ENCODE data around the gene ATP13A3. TPM values are rescaled to one million over a fixed set of nuclear protein-coding genes. Genes with fewer than 3 reads are reported as not detected.

ATP13A3 gene
- total RNA-seq, 5 donors from 2014 or later (not counting 1 experiment from before 2014, with no cell fraction given): 48.1 to 71.7 (median 52.0) TPM

DNA sequence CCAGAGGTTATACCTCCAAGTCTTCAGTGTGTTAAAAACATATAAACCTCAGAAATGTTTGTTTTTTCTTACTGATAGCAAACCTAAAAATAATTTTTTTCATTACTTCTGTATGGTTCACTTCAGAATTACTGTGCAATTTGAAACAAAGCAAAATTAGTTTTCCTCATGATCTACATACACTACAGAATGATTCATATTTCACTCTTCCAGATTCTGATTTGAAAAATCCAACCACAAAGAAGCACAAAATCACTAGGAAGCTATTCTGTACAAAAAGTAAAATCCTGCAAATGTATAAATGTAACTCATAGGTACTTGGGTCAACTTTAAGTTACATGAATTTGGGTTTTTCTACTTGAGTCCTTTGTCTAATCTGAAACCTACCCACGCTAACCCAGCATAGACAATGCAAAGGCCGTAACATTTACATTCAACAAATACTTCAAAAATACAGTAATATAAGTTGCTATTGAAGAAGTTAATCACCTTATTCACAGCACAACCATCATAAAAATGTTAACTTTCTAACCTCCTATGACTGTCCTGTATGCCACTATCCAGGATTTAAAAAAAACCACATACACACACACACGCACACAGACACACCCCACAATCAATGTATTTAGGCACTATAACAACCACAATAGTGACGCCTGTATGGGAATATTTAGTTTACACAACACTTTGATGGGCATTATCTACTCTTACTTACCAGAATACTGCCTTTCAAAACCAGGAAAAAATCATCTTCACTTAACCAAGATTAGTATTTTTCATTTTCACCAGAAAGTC is 11.5 kb downstream of the ATP13A3 start:
- Mint-ChIP-seq H3K36me3 (no peaks in the 10 kb centered on the region), H3K27ac (peak overlapping the region; percentile 10 to 59), H3K4me3 (no peak overlapping the region), H3K9me3 (no peaks in the 10 kb centered on the region), H3K4me1 (peaks cover 27 to 32% (median 28%) of the 10 kb centered on the region in 3 donors), H3K27me3 (no peaks in the 10 kb centered on the region)
- WGBS (ENCODE audit: insufficient coverage): 80% methylated on average over 1 of the region's 4 CpGs
- H3K4me1 ChIP-seq (ENCODE audit: control insufficient read depth in 1 of 2, extremely low read depth in 1 of 2, insufficient read depth in 2 of 2, low read length in 2 of 2): no peaks in the 10 kb centered on the region
- H3K9me3 ChIP-seq: no peaks in the 10 kb centered on the region
- H3K27ac ChIP-seq (ENCODE audit: low read length): no peak overlapping the region
- no peaks in the 10 kb centered on the region for H3K27me3 ChIP-seq (replicated peaks in 1 of 2; ENCODE audit: control insufficient read depth in 2 of 2, extremely low read depth in 1 of 2, insufficient read depth in 2 of 2, low read length in 1 of 2)
- no peak overlapping the region for H3K4me3 ChIP-seq (ENCODE audit: control insufficient read depth in 1 of 2, extremely low read depth in 1 of 2, low read length in 1 of 2)
- peaks cover 2 to 4% of the 10 kb centered on the region in 2 donors for H3K36me3 ChIP-seq (ENCODE audit: control insufficient read depth in 2 of 2, extremely low read depth in 1 of 2, insufficient read depth in 1 of 2, low read length in 1 of 2)
- POLR2A ChIA-PET: no interaction called here
- no peak for ATAC-seq (replicated peaks in 1 of 4)
- CTCF ChIA-PET: interaction anchor here (0.6 to 3.7 kb wide), 4 partner anchors 10 to 119 kb away, joined by 3 to 18 read pairs (median 5); no protein-coding TSS in a partner anchor
- DNase-seq: no peak

DNA sequence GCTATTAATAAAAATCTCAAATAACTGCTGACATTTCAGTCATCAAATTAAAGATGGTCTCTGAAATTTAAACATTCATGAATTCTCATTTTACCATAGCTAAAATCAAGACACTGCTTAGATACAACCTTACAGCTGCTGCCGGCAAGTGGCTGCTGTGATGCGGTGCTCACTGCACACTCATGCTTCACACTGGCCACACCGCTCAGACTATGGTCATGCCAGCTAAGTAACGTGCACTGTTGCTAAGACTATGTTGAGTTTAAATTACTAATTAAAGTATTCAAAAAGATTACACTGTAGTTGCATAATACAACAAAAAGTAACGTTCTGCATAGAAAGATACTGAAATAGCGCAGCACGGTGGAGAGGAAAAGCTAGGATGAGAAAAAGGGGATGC is 12.1 kb downstream of the ATP13A3 start:
- no peaks in the 10 kb centered on the region for H3K36me3 Mint-ChIP-seq
- Histone ChIP-seq H3K4me3 (ENCODE audit: control insufficient read depth in 1 of 2, extremely low read depth in 1 of 2, low read length in 1 of 2) (no peak overlapping the region), H3K4me1 (ENCODE audit: control insufficient read depth in 1 of 2, extremely low read depth in 1 of 2, insufficient read depth in 2 of 2, low read length in 2 of 2) (no peaks in the 10 kb centered on the region), H3K27me3 (replicated peaks in 1 of 2; ENCODE audit: control insufficient read depth in 2 of 2, extremely low read depth in 1 of 2, insufficient read depth in 2 of 2, low read length in 1 of 2) (no peaks in the 10 kb centered on the region), H3K36me3 (ENCODE audit: control insufficient read depth in 2 of 2, extremely low read depth in 1 of 2, insufficient read depth in 1 of 2, low read length in 1 of 2) (peaks cover 2 to 4% of the 10 kb centered on the region in 2 donors), H3K27ac (ENCODE audit: low read length) (no peak overlapping the region), H3K9me3 (no peaks in the 10 kb centered on the region)
- no peaks in the 10 kb centered on the region for H3K27me3 Mint-ChIP-seq
- peaks cover 20 to 27% (median 21%) of the 10 kb centered on the region in 3 donors for H3K4me1 Mint-ChIP-seq
- no peaks in the 10 kb centered on the region for H3K9me3 Mint-ChIP-seq
- CTCF ChIA-PET: interaction anchor here (0.6 to 3.7 kb wide), 7 partner anchors 10 to 120 kb away, joined by 3 to 18 read pairs (median 4); no protein-coding TSS in a partner anchor
- no peak overlapping the region for H3K4me3 Mint-ChIP-seq
- no peak overlapping the region for H3K27ac Mint-ChIP-seq
- ATAC-seq (replicated peaks in 1 of 4) (no peak), DNase-seq (no peak)
- POLR2A ChIA-PET: no interaction called here
- no CpG with 5 or more reads among the region's 7 CpGs for WGBS (ENCODE audit: insufficient coverage)

DNA sequence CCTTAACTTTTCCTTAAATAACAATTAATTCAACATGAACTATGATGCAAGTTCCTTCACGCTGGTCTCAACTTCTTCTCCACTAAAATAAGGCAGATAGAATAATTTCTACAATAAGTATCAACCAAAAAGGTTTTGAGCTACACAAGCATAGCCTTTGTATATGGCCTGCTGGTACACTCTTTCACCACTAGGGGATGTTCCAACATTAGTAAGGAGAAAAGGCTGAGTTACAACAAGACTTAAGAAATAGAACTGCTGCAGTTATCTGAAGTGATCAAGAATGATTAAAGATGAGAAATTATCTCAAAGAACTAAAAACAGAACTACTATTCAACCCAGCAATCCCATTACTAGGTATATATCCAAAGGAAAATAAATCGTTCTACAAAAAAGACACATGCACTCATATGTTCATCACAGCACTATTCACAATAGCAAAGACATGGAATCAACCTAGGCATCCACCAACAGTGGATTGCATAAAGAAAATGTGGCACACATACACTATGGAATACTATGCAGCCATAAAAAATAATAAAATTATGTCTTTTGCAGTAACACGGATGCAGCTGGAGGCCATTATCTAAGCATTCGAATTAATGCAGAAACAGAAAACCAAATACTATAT is 14.4 kb downstream of the ATP13A3 start:
- Histone ChIP-seq H3K9me3 (no peaks in the 10 kb centered on the region), H3K4me1 (ENCODE audit: control insufficient read depth in 1 of 2, extremely low read depth in 1 of 2, insufficient read depth in 2 of 2, low read length in 2 of 2) (no peaks in the 10 kb centered on the region), H3K4me3 (ENCODE audit: control insufficient read depth in 1 of 2, extremely low read depth in 1 of 2, low read length in 1 of 2) (no peak overlapping the region), H3K36me3 (ENCODE audit: control insufficient read depth in 2 of 2, extremely low read depth in 1 of 2, insufficient read depth in 1 of 2, low read length in 1 of 2) (peaks cover 0 to 2% of the 10 kb centered on the region in 2 donors), H3K27ac (ENCODE audit: low read length) (no peak overlapping the region), H3K27me3 (replicated peaks in 1 of 2; ENCODE audit: control insufficient read depth in 2 of 2, extremely low read depth in 1 of 2, insufficient read depth in 2 of 2, low read length in 1 of 2) (no peaks in the 10 kb centered on the region)
- Mint-ChIP-seq H3K9me3 (no peaks in the 10 kb centered on the region), H3K27me3 (no peaks in the 10 kb centered on the region), H3K36me3 (no peaks in the 10 kb centered on the region), H3K4me1 (peaks cover 18 to 28% (median 20%) of the 10 kb centered on the region in 3 donors), H3K27ac (no peak overlapping the region), H3K4me3 (no peak overlapping the region)
- WGBS (ENCODE audit: insufficient coverage): 100% methylated on average over 1 of the region's 4 CpGs
- peak; percentile 77 to 90 (median 86) for ATAC-seq (replicated peaks in 1 of 4)
- ChIA-PET POLR2A (interaction anchor here in 1 of 2 donors (0.6 kb wide), 1 partner anchor 9 kb away, joined by 6 read pairs; no protein-coding TSS in a partner anchor), CTCF (interaction anchor here (0.6 to 3.7 kb wide), 20 partner anchors 9 to 695 kb away, joined by 3 to 33 read pairs (median 4); no protein-coding TSS in a partner anchor)
- DNase-seq: peak in 14 of 35 experiments; percentile 6 to 75 (median 16)

DNA sequence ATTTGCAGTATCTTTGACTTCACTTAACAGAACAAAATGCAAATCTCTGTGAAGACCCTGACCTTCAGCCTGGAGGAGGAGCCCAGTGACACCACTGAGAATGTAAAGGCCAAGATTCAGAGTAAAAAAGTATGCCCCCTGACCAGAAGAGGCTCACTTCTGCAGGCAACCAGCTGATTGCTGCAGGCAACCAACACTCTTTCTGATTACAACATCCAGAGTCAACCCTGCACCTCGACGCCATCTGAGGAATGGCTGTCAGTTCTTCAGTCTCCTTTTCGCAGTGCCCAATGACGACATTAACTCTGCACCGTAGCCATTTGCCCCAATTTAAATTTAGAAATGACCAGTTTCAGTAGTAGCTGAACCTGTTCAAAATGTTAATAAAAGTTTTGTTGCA is 14.9 kb downstream of the ATP13A3 start:
- 100% methylated on average over 2 of the region's 5 CpGs for WGBS (ENCODE audit: insufficient coverage)
- Mint-ChIP-seq H3K9me3 (no peaks in the 10 kb centered on the region), H3K27me3 (no peaks in the 10 kb centered on the region), H3K4me1 (peaks cover 21 to 30% (median 25%) of the 10 kb centered on the region in 3 donors), H3K27ac (no peak overlapping the region), H3K4me3 (no peak overlapping the region), H3K36me3 (no peaks in the 10 kb centered on the region)
- no peak for ATAC-seq (replicated peaks in 1 of 4)
- Histone ChIP-seq H3K9me3 (no peaks in the 10 kb centered on the region), H3K27ac (ENCODE audit: low read length) (no peak overlapping the region), H3K27me3 (replicated peaks in 1 of 2; ENCODE audit: control insufficient read depth in 2 of 2, extremely low read depth in 1 of 2, insufficient read depth in 2 of 2, low read length in 1 of 2) (no peaks in the 10 kb centered on the region), H3K4me1 (ENCODE audit: control insufficient read depth in 1 of 2, extremely low read depth in 1 of 2, insufficient read depth in 2 of 2, low read length in 2 of 2) (no peaks in the 10 kb centered on the region), H3K4me3 (ENCODE audit: control insufficient read depth in 1 of 2, extremely low read depth in 1 of 2, low read length in 1 of 2) (no peak overlapping the region), H3K36me3 (ENCODE audit: control insufficient read depth in 2 of 2, extremely low read depth in 1 of 2, insufficient read depth in 1 of 2, low read length in 1 of 2) (no peaks in the 10 kb centered on the region)
- ChIA-PET POLR2A (interaction anchor here (0.6 to 0.7 kb wide), 2 partner anchors 9 to 123 kb away, joined by 6 to 8 read pairs; no protein-coding TSS in a partner anchor), CTCF (interaction anchor here (0.6 to 3.7 kb wide), 22 partner anchors 9 to 696 kb away, joined by 3 to 33 read pairs (median 4); no protein-coding TSS in a partner anchor)
- DNase-seq: no peak

DNA sequence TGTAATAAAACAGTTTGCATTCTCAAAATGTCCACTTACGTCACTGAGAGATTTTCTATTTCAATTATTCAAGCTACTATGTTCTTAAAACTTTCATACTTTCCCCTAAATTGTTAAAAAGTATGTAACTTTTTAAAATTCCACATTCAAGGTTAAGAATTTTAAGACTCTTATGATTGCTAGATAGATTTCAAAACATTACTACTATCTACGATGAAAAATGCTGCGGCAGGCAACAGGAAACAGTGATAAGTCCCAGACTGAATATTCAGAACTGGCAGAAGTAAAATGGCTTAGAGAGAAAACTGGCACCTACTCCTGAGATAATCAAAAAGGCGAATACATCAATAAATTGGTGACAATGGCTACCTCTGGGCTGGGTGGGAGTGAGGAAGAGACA is 16.2 kb downstream of the ATP13A3 start:
- no peak overlapping the region for H3K27ac ChIP-seq (ENCODE audit: low read length)
- CTCF ChIA-PET: interaction anchor here (0.5 to 3.3 kb wide), 9 partner anchors 9 to 272 kb away, joined by 3 to 33 read pairs (median 3); no protein-coding TSS in a partner anchor

DNA sequence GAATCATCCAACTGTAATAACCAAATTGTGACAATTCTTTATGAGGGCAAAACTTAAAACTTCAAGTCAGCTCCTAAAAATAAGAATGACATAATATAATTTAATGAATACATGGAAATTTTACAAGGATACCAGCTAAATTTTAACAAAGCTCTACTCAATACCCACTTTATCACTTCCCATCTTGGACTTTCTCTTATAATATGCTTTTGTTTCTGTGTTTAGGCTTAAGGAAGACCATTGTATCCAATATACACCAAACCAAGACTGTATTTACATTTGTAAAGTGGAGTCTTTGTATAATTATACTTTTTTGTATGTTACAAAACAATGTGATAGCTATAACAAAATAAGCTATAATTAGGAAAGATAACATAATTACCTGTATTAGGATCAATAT is 16.8 kb downstream of the ATP13A3 start:
- H3K4me1 ChIP-seq (ENCODE audit: control insufficient read depth in 1 of 2, extremely low read depth in 1 of 2, insufficient read depth in 2 of 2, low read length in 2 of 2): peaks cover 0 to 2% of the 10 kb centered on the region in 2 experiments

More for the DNA sequence above, 16.2 kb downstream of the ATP13A3 start:
- no peaks in the 10 kb centered on the region for H3K27me3 ChIP-seq (replicated peaks in 1 of 2; ENCODE audit: control insufficient read depth in 2 of 2, extremely low read depth in 1 of 2, insufficient read depth in 2 of 2, low read length in 1 of 2)
- H3K4me1 ChIP-seq (ENCODE audit: control insufficient read depth in 1 of 2, extremely low read depth in 1 of 2, insufficient read depth in 2 of 2, low read length in 2 of 2): peaks cover 0 to 2% of the 10 kb centered on the region in 2 experiments
- H3K27ac Mint-ChIP-seq: no peak overlapping the region
- H3K4me3 ChIP-seq (ENCODE audit: control insufficient read depth in 1 of 2, extremely low read depth in 1 of 2, low read length in 1 of 2): no peak overlapping the region
- no peak overlapping the region for H3K4me3 Mint-ChIP-seq
- no peaks in the 10 kb centered on the region for H3K9me3 Mint-ChIP-seq
- DNase-seq (no peak), ATAC-seq (replicated peaks in 1 of 4) (no peak)
- POLR2A ChIA-PET: interaction anchor here in 1 of 2 donors (0.6 kb wide), 1 partner anchor 210 kb away, joined by 5 read pairs; no protein-coding TSS in a partner anchor
- no peaks in the 10 kb centered on the region for H3K36me3 Mint-ChIP-seq
- no peaks in the 10 kb centered on the region for H3K27me3 Mint-ChIP-seq
- peaks cover 24 to 32% (median 27%) of the 10 kb centered on the region in 3 donors for H3K4me1 Mint-ChIP-seq
- WGBS (ENCODE audit: insufficient coverage): no CpG with 5 or more reads among the region's 4 CpGs
- no peaks in the 10 kb centered on the region for H3K36me3 ChIP-seq (ENCODE audit: control insufficient read depth in 2 of 2, extremely low read depth in 1 of 2, insufficient read depth in 1 of 2, low read length in 1 of 2)
- no peaks in the 10 kb centered on the region for H3K9me3 ChIP-seq

More for the DNA sequence above, 16.8 kb downstream of the ATP13A3 start:
- no peak overlapping the region for H3K27ac Mint-ChIP-seq
- POLR2A ChIA-PET: interaction anchor here in 1 of 2 donors (0.6 to 0.7 kb wide), 2 partner anchors 14 to 210 kb away, joined by 3 to 5 read pairs; no protein-coding TSS in a partner anchor
- H3K9me3 Mint-ChIP-seq: no peaks in the 10 kb centered on the region
- no peak overlapping the region for H3K4me3 ChIP-seq (ENCODE audit: control insufficient read depth in 1 of 2, extremely low read depth in 1 of 2, low read length in 1 of 2)
- H3K27me3 ChIP-seq (replicated peaks in 1 of 2; ENCODE audit: control insufficient read depth in 2 of 2, extremely low read depth in 1 of 2, insufficient read depth in 2 of 2, low read length in 1 of 2): no peaks in the 10 kb centered on the region
- no peaks in the 10 kb centered on the region for H3K27me3 Mint-ChIP-seq
- no peaks in the 10 kb centered on the region for H3K9me3 ChIP-seq
- ATAC-seq (replicated peaks in 1 of 4): no peak
- no peaks in the 10 kb centered on the region for H3K36me3 Mint-ChIP-seq
- peaks cover 22 to 32% (median 29%) of the 10 kb centered on the region in 3 donors for H3K4me1 Mint-ChIP-seq
- no peak overlapping the region for H3K27ac ChIP-seq (ENCODE audit: low read length)
- no peaks in the 10 kb centered on the region for H3K36me3 ChIP-seq (ENCODE audit: control insufficient read depth in 2 of 2, extremely low read depth in 1 of 2, insufficient read depth in 1 of 2, low read length in 1 of 2)
- no peak for DNase-seq
- CTCF ChIA-PET: interaction anchor here (0.9 to 3.3 kb wide), 4 partner anchors 8 to 125 kb away, joined by 3 to 33 read pairs (median 6); no protein-coding TSS in a partner anchor
- no peak overlapping the region for H3K4me3 Mint-ChIP-seq

All from T-cell (primary cell).